IPS-18c (cell line): Measurements from ENCODE around the gene GALNT10.
"Not testable (repeated sequence)": the region's sequence is repeated elsewhere in the genome, so short reads cannot be mapped to it uniquely, and the experiment has no call there.

Experiments
- H3K4me3 ChIP-seq: 2 replicates; pipeline ENCODE4 v1.7.0; 2013; ENCODE audit warnings: low read depth, mild to moderate bottlenecking, low read length, moderate library complexity; ENCODE audit not compliant: insufficient read depth
- H3K9me3 ChIP-seq: one replicate; pipeline ENCODE4 v1.6.1; 2013; ENCODE audit warnings: mild to moderate bottlenecking, low read length, moderate library complexity; ENCODE audit not compliant: control insufficient read depth, insufficient read depth

The GALNT10 gene

GRCh38 chr5:154360241-154360640 is 169.7 kb downstream of the GALNT10 start:
- H3K4me3 ChIP-seq, H3K9me3 ChIP-seq: not testable (repeated sequence)

DNA sequence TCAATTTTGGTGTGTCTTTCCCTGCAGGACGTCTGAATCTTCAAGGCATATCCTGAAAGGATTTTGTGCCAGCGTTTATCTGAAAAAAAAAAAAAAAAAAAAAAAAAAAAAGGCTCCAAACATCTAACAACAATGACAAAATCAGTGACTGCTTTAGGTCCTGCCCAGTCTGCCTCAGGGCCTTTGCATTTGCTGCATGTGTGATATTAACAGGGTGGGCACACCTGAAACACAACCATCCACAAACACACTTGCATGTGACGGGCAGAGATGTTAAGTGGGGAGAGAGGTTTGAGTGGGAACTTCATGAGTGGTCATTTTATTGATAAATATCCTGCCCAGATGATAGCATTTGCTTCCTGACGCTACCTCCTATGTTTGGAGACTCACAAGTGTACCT is 172.9 kb downstream of the GALNT10 start:
- H3K9me3 ChIP-seq: no peaks in the 10 kb centered on the region
- H3K4me3 ChIP-seq: no peak overlapping the region

DNA sequence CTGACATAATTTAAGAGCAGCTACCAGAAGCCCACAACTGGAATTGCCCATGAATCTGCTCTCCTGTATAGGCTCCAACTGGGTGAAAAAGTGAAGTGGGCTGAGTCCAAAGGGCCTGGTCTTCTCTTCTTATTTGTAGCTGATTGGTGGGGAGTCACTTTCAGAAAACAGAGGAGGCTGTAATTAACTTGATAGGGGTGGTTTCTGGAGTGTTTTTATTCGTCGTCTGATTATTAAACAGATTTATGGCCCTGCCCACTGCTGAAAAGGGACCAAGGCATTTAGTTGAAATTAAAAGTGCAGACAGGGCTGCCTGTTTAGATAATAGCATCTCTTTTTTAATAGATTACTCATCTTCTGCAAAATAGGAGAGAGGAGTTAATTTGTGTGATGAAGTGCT is 174.2 kb downstream of the GALNT10 start:
- H3K4me3 ChIP-seq: no peak overlapping the region
- H3K9me3 ChIP-seq: no peaks in the 10 kb centered on the region

DNA sequence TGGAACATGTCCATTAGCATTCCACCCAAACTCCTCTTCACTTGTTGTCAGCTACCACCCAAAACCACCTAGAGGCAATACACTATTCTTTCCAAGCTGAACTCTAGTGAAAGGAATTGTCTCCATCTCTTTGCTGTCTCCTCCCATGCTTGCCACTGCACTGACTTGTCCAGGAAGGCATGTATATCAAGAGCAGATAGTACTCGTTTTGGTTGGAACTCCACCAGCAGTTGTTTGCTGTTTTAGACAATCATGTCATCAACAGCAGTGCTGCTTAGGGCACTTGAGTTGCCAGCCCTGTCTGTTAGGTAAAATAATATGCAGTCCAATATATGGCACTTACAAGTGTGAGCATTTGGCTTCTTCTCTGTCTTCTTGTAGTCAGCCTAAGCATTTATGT is 175.3 kb downstream of the GALNT10 start:
- Histone ChIP-seq H3K4me3 (no peak overlapping the region), H3K9me3 (no peaks in the 10 kb centered on the region)

DNA sequence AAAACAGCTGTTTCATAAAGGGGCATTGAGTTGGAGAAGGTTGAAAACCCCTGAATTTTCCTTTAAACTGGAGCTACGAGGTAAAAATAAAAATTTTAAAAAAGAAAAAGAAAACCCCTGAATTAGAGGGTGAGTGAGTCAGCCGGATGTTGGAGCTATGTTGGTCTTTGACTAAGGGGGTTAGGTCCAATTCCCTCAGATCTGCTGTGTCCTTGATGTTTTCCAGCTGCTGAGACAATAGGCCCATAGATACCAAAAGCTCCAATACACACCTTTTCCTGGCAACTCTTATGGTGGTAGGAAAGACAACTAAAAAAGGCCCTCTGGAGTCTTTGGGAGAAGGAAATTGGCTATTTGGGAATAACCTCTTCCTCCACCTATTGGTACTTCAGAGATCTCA is 175.8 kb downstream of the GALNT10 start:
- H3K4me3 ChIP-seq: no peak overlapping the region
- no peaks in the 10 kb centered on the region for H3K9me3 ChIP-seq

DNA sequence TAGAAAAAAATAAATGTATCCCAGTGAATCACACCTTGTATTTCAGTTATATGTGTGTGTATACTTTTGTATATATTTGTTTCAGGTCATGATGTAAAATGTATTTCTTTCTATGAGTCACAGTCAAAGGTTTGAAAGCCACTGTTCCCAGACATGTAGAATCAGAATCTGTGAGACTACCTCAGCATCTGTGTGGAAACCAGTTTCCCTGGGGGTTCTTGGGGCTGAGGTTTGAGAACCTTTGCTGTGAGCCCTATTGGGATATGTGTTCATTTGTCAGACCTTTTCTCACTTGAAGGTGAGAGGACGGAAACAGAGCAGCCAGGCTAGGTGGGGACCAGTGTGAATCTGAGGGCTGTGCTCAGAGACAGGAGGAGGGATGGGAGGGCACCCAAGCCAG is 176.6 kb downstream of the GALNT10 start:
- H3K9me3 ChIP-seq: no peaks in the 10 kb centered on the region
- no peak overlapping the region for H3K4me3 ChIP-seq

GRCh38 chr5:154368041-154368800 is 177.7 kb downstream of the GALNT10 start:
- Histone ChIP-seq H3K9me3 (no peaks in the 10 kb centered on the region), H3K4me3 (no peak overlapping the region)

- Histone ChIP-seq H3K4me3 (no peak overlapping the region), H3K9me3 (no peaks in the 10 kb centered on the region)
These were observed 179.1 kb downstream of the GALNT10 start for GRCh38 chr5:154369682-154370081.

GRCh38 chr5:154370119-154370518 is 179.6 kb downstream of the GALNT10 start:
- Histone ChIP-seq H3K9me3 (no peaks in the 10 kb centered on the region), H3K4me3 (no peak overlapping the region)

- Histone ChIP-seq H3K9me3 (no peaks in the 10 kb centered on the region), H3K4me3 (no peak overlapping the region)
These were observed 180.3 kb downstream of the GALNT10 start for GRCh38 chr5:154370813-154371212.

GRCh38 chr5:154371687-154372086 is 181.2 kb downstream of the GALNT10 start:
- H3K9me3 ChIP-seq: no peaks in the 10 kb centered on the region
- H3K4me3 ChIP-seq: no peak overlapping the region

- Histone ChIP-seq H3K4me3 (no peak overlapping the region), H3K9me3 (no peaks in the 10 kb centered on the region)
These were observed 182.1 kb downstream of the GALNT10 start for GRCh38 chr5:154372661-154373060.

DNA sequence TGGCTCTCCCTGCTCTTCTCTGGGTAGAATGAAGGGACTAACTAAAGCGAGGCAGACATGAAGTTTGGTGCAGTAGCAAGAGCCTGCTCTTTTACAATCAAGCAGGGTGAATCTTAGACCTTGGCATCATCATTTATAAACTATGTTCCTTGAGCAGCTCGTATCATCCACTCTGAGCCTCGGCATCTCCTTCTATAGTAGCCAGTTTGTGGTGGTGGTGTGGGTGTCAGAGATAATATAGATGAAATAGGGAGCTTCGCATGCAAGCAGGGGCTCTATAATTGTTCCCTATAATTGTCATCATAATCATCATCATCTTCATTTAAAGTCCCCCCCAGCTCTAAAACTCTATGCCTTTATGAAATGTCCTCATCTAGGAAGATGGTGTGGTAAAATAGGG is 182.8 kb downstream of the GALNT10 start:
- Histone ChIP-seq H3K4me3 (no peak overlapping the region), H3K9me3 (no peaks in the 10 kb centered on the region)

- no peak overlapping the region for H3K4me3 ChIP-seq
- H3K9me3 ChIP-seq: no peaks in the 10 kb centered on the region
These were observed 183.2 kb downstream of the GALNT10 start for GRCh38 chr5:154373729-154374179.

DNA sequence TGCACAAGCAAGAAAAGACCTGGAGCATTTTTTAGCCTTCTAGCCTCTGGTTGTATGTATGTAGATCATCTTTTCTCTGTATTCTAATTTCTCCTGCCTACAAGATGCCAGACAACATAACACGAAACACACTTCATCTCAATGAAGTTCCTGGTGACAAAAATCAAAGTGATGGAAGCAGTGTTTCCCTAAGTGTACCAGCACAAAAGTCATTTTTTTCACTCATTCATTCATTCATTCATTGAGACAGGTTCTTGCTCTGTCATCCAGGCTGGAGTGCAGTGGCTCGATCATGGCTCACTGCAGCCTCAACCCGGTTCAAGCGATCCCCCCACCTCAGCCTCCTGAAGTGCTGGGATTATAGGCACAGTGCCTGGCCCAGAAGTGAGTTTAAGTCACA is 183.7 kb downstream of the GALNT10 start:
- H3K9me3 ChIP-seq: no peaks in the 10 kb centered on the region
- H3K4me3 ChIP-seq: no peak overlapping the region

GRCh38 chr5:154375329-154376008 is 184.9 kb downstream of the GALNT10 start:
- Histone ChIP-seq H3K9me3 (no peaks in the 10 kb centered on the region), H3K4me3 (no peak overlapping the region)

DNA sequence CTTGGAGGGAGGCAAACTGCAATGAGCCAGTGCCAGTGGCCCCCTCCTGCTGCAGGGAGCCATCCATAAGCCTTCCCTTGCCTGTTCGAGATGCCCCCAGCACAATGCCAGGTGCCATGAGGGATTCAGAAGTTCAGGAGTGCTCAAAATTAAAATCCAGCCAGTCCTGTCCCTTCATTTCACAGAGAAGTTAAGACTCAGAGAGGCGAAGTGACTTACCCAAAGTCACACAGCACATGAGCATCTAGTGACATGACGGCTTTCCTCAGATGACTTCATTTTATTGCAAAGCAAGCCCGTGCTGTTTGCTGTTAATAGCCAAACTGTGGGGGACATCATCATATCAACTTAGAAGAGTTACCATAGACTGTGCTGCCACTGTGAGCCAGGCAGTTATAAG is 185.9 kb downstream of the GALNT10 start:
- no peak overlapping the region for H3K4me3 ChIP-seq
- no peaks in the 10 kb centered on the region for H3K9me3 ChIP-seq

GRCh38 chr5:154377754-154378533 is 187.4 kb downstream of the GALNT10 start:
- no peaks in the 10 kb centered on the region for H3K9me3 ChIP-seq

More at GRCh38 chr5:154377754-154378533, 187.4 kb downstream of the GALNT10 start:
- no peak overlapping the region for H3K4me3 ChIP-seq
